HG03439 (cell line): ENCODE data around the gene CIDEC.
"Not testable (repeated sequence)": the region's sequence is repeated elsewhere in the genome, so short reads cannot be mapped to it uniquely, and the experiment has no call there.

Source experiments
- ATAC-seq: cut with Tn5 transposase; IDR thresholded peaks from one replicate; pipeline ENCODE4 v1.9.1; 2021; ENCODE audit warnings: mild to moderate bottlenecking, moderate library complexity; ENCODE audit not compliant: unreplicated experiment

Gene CIDEC

GRCh38 chr3:9902372-9903237 is 22.6 kb upstream of the CIDEC start, which contains the start of gene IL17RE:
Gene IL17RE, plus strand, starts transcription at chr3:9902848. Its CDS starts 85 bp downstream, at chr3:9902933.
- ATAC-seq = no peak

DNA sequence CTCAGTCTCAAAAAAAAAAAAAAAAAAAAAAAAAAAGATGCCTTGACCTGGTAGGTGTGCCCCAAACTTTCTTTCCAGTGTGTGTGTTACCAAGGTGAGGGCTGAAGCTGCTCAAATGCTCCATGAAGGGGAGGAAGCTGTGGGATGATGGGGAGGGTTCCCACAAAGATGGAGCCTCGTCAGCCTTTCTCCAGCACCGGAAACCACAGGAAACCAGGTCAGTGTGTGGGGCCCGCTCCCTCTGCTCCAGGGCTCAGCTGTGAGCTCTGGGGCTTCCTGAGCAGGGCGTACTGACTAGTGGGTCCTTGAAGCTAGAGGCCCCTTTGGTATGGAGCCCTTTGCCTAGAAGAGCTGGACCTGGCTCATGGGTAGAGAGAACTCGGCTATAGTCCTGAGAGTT is 21.9 kb upstream of the CIDEC start:
- no peak for ATAC-seq

- not testable (repeated sequence) for ATAC-seq
Measured at GRCh38 chr3:9900965-9901415, 20.9 kb upstream of the CIDEC start.

GRCh38 chr3:9899289-9899791 is 19.3 kb upstream of the CIDEC start:
- no peak for ATAC-seq

DNA sequence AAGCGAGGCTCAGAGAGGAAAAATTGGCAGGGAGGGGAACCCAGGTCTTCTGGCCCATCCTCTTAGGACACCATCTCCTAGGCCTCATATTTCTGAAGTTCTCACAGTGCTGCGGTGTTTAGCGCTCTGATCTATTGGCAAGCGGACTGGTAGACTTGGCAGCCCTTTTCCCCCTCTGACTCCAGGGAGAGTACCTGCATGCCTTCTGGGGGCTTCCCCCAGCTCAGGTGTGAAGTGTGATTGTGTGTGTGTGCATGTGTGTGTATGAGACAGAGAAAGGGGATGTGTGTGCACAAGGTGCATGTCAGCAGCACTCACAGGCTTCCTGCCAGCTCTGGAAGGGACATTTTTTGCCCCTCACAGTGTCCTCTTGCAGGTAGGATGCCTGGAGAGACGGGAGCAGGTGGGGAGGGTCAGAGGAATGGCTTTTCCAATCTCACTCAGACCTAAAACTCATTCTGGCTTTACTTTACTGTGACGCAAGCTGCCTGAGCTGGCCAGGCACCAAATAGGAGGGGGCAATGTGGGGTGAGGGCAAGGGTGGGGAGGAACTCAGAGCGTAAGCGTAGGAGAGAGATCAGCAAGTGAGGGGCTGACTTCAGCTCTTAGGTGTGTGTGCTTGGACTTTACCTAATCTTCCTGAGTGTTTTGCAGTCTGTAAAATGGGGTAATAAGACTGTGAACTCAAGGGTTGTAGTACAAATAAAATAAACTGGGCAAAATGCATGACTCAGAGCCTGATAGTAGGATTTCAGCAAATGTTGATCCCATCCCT is 18.6 kb upstream of the CIDEC start:
- no peak for ATAC-seq

GRCh38 chr3:9897408-9898372 is 17.6 kb upstream of the CIDEC start:
- ATAC-seq = no peak

- not testable (repeated sequence) for ATAC-seq
Measured at GRCh38 chr3:9896755-9897407, 16.8 kb upstream of the CIDEC start.

DNA sequence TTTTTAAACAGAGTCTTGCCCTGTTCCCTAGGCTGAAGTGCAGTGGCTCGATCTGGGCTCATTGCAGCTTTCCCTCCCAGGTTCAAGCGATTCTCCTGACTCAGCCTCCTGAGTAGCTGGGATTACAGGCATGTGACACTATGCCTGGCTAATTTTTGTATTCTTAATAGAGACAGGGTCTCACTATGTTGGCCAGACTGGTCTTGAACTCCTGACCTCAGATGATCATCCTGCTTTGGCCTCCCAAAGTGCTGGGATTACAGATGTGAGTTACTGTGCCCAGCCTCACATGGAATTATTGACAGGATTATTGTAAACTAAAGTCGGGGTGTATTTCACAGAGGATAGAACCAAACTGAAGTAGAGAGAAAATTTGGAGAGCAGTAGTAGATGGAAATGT is 15.7 kb upstream of the CIDEC start:
- not testable (repeated sequence) for ATAC-seq

DNA sequence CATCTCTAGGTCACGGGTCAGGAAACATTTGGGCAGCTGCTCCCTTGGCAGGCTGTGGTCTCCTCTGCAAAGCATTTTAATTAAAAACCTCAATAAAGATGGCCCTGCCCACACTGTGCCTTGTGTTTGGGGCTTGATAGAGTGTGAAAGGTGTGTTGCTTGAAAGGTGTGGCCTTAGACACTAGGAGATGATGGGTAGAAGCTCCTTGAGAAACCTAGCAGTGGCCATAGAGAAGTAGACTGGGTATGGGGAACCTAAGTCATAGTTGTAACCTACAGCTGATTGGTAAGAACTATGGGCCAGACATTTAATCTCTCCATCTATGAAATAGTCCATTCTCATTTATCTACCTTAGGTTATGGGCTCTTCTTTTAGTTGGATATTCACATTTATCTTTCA is 13.7 kb upstream of the CIDEC start:
- ATAC-seq = no peak

GRCh38 chr3:9891072-9891622 is 11.1 kb upstream of the CIDEC start:
- ATAC-seq = no peak

DNA sequence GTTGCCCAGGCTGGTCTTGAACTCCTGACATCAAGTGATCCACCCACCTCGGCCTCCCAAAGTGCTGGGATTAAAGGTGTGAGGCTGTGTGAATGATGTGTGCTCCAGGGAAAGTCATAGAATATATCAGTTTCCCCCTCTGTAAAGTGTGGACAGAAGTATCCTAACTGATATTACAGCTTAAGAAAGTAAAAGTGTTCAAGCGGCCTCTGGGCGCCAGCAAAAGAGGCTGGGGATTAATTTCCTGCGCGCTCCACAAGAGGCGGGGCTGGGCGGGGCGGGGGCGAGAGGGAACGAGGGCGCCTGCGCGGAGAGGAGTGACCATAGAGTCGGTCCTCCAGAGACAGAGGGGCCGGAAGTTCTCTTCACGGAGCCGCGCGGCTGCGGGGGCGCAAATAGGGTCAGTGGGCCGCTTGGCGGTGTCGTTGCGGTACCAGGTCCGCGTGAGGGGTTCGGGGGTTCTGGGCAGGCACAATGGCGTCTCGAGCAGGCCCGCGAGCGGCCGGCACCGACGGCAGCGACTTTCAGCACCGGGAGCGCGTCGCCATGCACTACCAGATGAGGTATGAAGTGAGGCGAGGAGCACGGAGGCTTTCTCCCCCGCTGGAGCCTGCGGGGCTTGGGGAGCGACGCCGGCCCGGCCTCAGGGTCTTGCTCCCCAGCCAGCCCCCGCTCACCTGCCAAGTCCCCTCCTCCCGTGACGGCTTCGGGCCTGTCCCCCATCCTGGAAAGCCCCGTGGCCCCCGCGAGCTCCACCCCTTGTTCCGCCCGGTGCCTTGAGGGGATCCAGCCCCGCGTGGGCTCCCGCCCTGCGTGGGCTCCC is 10.4 kb upstream of the CIDEC start, which contains the start of gene JAGN1:
JAGN1 (plus strand) TSS at position 362 of the 823 bp plus-strand sequence; CDS start at position 475, 113 bp downstream.
- peak; percentile 80 for ATAC-seq

- no peak for ATAC-seq
Measured at GRCh38 chr3:9889405-9889804, 9.4 kb upstream of the CIDEC start.

DNA sequence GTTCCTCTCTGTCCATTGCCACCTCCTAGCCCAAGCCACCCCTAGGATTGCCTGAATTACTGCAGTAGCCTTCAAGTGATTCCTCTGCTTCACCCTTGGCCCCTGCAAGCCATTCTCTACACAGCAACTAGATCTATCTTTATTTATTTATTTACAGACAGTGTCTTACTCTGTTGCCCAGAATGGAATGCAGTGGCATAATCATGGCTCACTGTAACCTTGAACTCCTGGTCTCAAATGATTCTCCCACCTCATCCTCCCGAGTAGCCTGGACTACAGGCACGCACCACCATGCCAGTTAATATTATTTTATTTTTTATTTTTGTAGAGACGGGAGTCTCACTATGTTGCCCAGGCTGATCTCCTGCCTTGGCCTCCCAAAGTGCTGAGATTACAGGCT is 8.5 kb upstream of the CIDEC start:
- no peak for ATAC-seq

DNA sequence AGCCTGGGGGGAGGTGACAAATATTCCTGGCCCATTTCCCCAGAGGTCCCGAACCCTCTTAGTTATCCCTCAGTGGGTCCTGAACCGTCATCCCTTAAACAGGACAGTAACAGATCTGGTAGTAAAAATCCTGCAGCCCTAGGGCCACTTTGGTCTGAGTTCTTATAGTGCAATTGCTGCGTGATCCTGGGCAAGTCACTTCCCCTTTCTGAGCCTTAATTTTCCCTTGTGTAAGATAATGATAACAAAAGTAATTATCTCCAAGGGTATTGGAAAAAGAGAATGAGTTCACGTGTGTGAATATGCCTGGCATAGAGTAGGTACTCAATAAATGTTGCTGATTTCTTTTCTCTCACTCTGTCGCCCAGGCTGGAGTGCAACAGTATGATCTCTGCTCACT is 7.4 kb upstream of the CIDEC start:
- no peak for ATAC-seq

GRCh38 chr3:9886328-9886727 is 6.3 kb upstream of the CIDEC start:
- no peak for ATAC-seq

DNA sequence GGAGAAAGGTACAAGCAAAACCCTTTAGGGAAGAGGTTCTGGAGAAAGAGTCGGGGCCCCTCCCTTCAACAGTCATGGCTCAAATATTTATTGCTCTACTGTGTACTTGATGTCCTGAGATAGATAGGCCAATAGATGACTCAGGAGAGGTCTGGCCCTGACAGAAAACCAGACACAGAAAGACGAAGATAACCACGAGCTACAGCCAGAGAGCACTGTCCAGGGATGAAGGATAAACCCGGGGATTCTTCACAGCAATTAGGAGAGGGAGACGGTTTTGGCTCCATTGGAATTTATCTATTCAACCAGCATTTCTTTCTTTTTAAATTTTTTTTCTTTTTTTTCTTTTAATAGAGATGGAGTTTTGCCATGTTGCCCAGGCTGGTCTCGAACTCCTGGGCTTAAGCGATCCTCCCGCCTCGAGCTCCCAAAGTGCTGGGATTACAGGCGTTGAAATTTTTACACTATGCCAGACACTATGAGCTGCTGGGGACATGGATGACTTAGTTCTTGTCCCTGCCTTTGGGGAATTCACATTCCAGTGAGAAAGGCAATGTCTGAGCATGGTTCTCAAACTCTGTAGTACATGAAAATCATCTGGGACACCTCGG is 4.6 kb upstream of the CIDEC start:
- ATAC-seq = no peak

DNA sequence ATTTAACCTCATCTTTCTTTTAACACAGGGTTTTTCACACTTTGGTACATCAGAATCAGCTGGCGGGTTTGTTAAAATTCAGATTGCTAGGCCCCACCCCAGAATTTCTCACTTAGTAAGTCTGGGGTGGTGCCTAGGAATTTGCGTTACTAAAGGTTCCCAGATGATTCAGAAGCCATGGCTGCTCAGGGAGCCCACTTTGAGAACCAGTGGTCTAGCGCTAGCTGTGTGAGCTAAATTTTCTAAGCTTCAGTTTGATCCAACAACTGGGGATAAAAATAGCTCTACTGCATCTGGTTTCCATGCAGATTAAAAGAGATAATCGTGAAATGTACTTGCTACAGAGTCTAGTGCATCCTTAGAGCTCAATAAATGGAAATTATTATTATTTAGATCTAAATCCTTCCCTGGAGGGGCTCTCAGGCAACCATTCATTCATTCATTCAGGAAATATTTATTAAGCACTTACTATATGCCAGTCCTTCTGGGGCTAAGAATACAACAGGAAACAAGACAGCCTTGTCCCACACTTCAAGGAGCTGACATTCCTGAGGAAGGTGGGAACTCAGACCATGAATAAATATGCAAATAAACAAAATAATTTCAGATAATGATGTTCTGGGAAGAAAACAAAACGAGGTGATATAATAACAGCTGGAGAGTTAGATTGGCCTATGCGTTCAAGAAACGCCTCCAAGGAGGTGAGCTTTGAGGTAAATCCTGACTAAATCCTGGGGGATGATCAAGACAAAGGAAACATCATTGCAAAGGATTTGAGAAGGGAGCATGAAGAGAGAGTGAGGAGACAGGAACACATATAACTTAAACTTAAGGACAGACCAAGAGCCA is 3.9 kb upstream of the CIDEC start:
- ATAC-seq = no peak
